Ascending aorta (tissue), 2 donors: ENCODE data around the gene MKNK1. TPM values are rescaled to one million over a fixed set of nuclear protein-coding genes. Genes with fewer than 3 reads are reported as not detected.

Experiments
- DNase-seq, 2 donors: peaks; one replicate each; pipeline ENCODE4 v3.0.0-alpha.2; 2019; ENCODE audit warnings: low spot score in 2 of 2
- H3K27ac ChIP-seq, 2 donors: fragments of 200-600 bp; sonication (generic); one replicate each; pipeline ENCODE4 v1.5.1; 2016 to 2017; ENCODE audit warnings: mild to moderate bottlenecking in 1 of 2
- H3K27me3 ChIP-seq: fragments of 200-600 bp; sonication (generic); one replicate; pipeline ENCODE4 v1.5.1; 2017
- H3K36me3 ChIP-seq, 2 donors: fragments of 200-600 bp; sonication (generic); one replicate each; pipeline ENCODE4 v1.5.1; 2016
- H3K4me1 ChIP-seq, 2 donors: fragments of 200-600 bp; sonication (generic); one replicate each; pipeline ENCODE4 v1.5.1; 2016 to 2017; ENCODE audit warnings: mild to moderate bottlenecking in 1 of 2
- H3K4me3 ChIP-seq, 2 donors: fragments of 200-600 bp; sonication (generic); one replicate each; pipeline ENCODE4 v1.5.1; 2016 to 2017; ENCODE audit warnings: mild to moderate bottlenecking in 1 of 2
- H3K9me3 ChIP-seq, 2 donors: fragments of 200-600 bp; sonication (generic); one replicate each; pipeline ENCODE4 v1.5.1; 2016
- CTCF ChIP-seq, 3 experiments: fragments of 200-600 bp in 2 of 3; fragments of 450-650 bp in 1 of 3; sonication (generic) in 2 of 3; IDR thresholded peaks; one replicate each; pipeline ENCODE4 v1.5.1; 2016 to 2019; ENCODE audit warnings: antibody characterized with exemption in 3 of 3, mild to moderate bottlenecking in 1 of 3, moderate library complexity in 1 of 3
- intact Hi-C: fragments of 100-400 bp; cut with DNase I; formaldehyde crosslinking; loops from one replicate; pipeline ENCODE4 v1.15.1; 2023
- total RNA-seq: library from RNA; depleted of rRNA; stranded (reverse); fragments of >200 nt; gene quantifications from one replicate; pipeline ENCODE4 v1.1.0, GENCODE V29; 2016

The MKNK1 gene
- total RNA-seq, 1 donor from 2014 or later, result 47.8 TPM

GRCh38 chr1:46575300-46575699 is 28.8 kb downstream of the MKNK1 start:
- H3K27ac ChIP-seq, result no peak overlapping the region
- peaks cover 37 to 56% of the 10 kb centered on the region in 2 donors for H3K36me3 ChIP-seq
- no peak overlapping the region for H3K4me3 ChIP-seq
- H3K4me1 ChIP-seq, result peaks cover 3 to 5% of the 10 kb centered on the region in 2 donors
- no peak for DNase-seq
- no peaks in the 10 kb centered on the region for H3K27me3 ChIP-seq
- intact Hi-C loops, result no loop called here
- TF ChIP-seq CTCF (IDR thresholded peaks at IDR 0.05), result no peak
- H3K9me3 ChIP-seq, result no peaks in the 10 kb centered on the region

- no peaks in the 10 kb centered on the region for H3K9me3 ChIP-seq
- peak overlapping the region; percentile 51 to 73 for H3K27ac ChIP-seq
- H3K4me3 ChIP-seq, result no peak overlapping the region
- no peak for DNase-seq
- no peaks in the 10 kb centered on the region for H3K27me3 ChIP-seq
- intact Hi-C loops, result no loop called here
- peaks cover 30 to 44% of the 10 kb centered on the region in 2 donors for H3K36me3 ChIP-seq
- peaks cover 3 to 5% of the 10 kb centered on the region in 2 donors for H3K4me1 ChIP-seq
- no peak for TF ChIP-seq CTCF (IDR thresholded peaks at IDR 0.05)
These were observed 32.3 kb downstream of the MKNK1 start for GRCh38 chr1:46571691-46572225.

- Histone ChIP-seq H3K27me3 (no peaks in the 10 kb centered on the region), H3K27ac (no peak overlapping the region), H3K36me3 (peaks cover 34 to 43% of the 10 kb centered on the region in 2 donors), H3K4me3 (no peak overlapping the region), H3K9me3 (no peaks in the 10 kb centered on the region), H3K4me1 (peaks cover 3 to 5% of the 10 kb centered on the region in 2 donors)
- no peak for DNase-seq
- intact Hi-C loops, result no loop called here
- no peak for TF ChIP-seq CTCF (IDR thresholded peaks at IDR 0.05)
These were observed 34.0 kb downstream of the MKNK1 start for GRCh38 chr1:46569884-46570725.

- Histone ChIP-seq H3K9me3 (no peaks in the 10 kb centered on the region), H3K4me1 (peaks cover 3 to 5% of the 10 kb centered on the region in 2 donors), H3K36me3 (peaks cover 40 to 43% of the 10 kb centered on the region in 2 donors), H3K27me3 (no peaks in the 10 kb centered on the region), H3K4me3 (no peak overlapping the region), H3K27ac (no peak overlapping the region)
- intact Hi-C loops, result no loop called here
- no peak for TF ChIP-seq CTCF (IDR thresholded peaks at IDR 0.05)
- DNase-seq, result no peak
These were observed 35.0 kb downstream of the MKNK1 start for GRCh38 chr1:46569116-46569515.

GRCh38 chr1:46568461-46568891 is 35.6 kb downstream of the MKNK1 start:
- intact Hi-C loops, result no loop called here
- no peak for DNase-seq
- no peak for TF ChIP-seq CTCF (IDR thresholded peaks at IDR 0.05)
- no peaks in the 10 kb centered on the region for H3K27me3 ChIP-seq
- no peaks in the 10 kb centered on the region for H3K9me3 ChIP-seq
- no peak overlapping the region for H3K4me3 ChIP-seq
- H3K36me3 ChIP-seq, result peaks cover 40 to 46% of the 10 kb centered on the region in 2 donors
- no peak overlapping the region for H3K27ac ChIP-seq
- H3K4me1 ChIP-seq, result peaks cover 3 to 5% of the 10 kb centered on the region in 2 donors
